Measurements from ENCODE around the gene KLHL33.
A peak's percentile ranks its signal among the peaks of the same experiment; 100 is the strongest.
"Not testable (repeated sequence)": the region's sequence is repeated elsewhere in the genome, so short reads cannot be mapped to it uniquely, and the experiment has no call there.

Gene KLHL33

DNA sequence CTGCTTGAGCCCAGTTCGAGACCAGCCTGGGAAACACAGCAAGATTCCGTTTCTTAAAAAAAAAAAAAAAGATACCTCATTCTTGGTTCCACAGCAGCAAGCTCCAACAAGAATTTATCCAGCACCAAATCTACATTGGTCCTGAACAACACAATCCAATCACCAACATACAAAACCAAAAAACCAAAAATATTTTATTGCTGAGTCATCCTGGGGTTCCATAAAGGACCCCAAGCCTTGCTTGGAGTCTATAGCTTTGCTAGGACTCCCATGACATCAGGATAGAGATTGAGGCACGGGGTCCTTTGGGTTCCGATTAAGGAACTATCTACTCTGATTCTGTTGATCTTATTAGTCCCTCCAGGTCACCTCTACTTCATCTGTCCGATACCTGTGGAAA lies 10.9 kb upstream of the KLHL33 start:
- TF ChIP-seq CTCF (IDR thresholded peaks at IDR 0.05; ENCODE audit: extremely low read depth, insufficient read depth, missing control alignments), result no peak
- in situ Hi-C loops (cut with MboI; ENCODE audit: low pct_unique_long_range_greater_than_20kb, low sequenced_read_pairs, unreplicated experiment), result no loop called here
- no peak for DNase-seq (ENCODE audit: low spot score)

DNA sequence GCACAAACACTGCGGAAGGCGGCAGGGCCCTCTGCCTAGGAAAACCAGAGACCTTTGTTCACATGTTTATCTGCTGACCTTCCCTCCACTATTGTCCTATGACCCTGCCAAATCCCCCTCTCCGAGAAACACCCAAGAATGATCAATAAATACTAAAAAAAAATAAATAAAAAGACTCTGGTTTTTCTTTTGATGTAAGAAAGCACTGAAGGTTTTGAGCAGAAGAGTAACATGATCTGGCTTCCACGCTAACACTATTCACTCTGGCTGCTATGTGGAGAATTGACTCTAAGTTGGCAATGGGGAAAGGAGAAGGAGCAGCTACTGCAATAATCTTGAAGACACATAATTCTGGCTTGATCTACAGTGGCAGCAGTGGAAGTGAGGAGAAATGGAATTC lies 7.7 kb upstream of the KLHL33 start:
- in situ Hi-C loops (cut with MboI; ENCODE audit: low pct_unique_long_range_greater_than_20kb, low sequenced_read_pairs, unreplicated experiment); DNase-seq (ENCODE audit: low spot score): not testable (repeated sequence)

DNA sequence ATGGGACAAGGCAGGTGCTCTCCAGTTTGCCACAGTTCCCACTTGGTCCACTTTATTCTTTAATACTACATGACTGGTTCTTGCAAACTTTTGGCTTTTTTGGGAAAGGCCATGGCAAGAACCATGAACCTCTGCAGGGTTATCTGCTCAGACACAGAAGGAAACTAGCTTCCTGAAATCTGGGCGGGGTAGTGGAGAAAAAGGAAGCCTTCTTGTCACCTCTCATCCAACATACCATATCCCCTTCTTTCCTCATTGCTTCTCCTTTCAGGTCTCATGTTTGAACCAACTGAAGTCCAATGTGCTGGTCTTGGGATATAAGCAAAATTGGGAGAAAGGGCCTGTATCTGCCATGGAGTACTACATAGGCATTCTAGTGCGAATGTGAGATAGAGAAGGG lies 5.5 kb upstream of the KLHL33 start:
- no peak for TF ChIP-seq CTCF (IDR thresholded peaks at IDR 0.05; ENCODE audit: extremely low read depth, insufficient read depth, missing control alignments)
- DNase-seq (ENCODE audit: low spot score), result no peak
- in situ Hi-C loops (cut with MboI; ENCODE audit: low pct_unique_long_range_greater_than_20kb, low sequenced_read_pairs, unreplicated experiment), result no loop called here

DNA sequence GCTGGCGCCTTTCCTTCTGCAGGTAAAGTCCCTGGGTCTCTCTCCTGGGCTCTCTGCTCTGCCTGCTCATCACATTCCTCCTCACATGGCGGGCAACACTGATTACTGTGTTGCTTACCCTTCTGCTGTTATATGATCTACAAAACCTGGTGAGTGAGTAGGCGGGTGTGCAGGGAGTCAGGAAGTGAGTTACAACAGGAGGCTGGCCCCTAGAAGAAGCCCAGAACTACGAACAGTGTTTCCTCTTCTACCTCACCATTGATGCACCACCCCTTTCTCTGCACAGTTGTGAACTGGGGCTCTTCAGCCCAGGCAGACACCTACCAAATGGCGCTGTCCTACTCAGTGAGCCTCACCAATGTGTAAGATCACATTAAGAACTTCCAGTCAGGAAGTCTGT lies 4.9 kb upstream of the KLHL33 start:
- no peak for TF ChIP-seq CTCF (IDR thresholded peaks at IDR 0.05; ENCODE audit: extremely low read depth, insufficient read depth, missing control alignments)
- DNase-seq (ENCODE audit: low spot score), result peak; percentile 58
- in situ Hi-C loops (cut with MboI; ENCODE audit: low pct_unique_long_range_greater_than_20kb, low sequenced_read_pairs, unreplicated experiment), result no loop called here

GRCh38 chr14:20440465-20440864 lies 4.5 kb upstream of the KLHL33 start:
- no peak for DNase-seq (ENCODE audit: low spot score)
- in situ Hi-C loops (cut with MboI; ENCODE audit: low pct_unique_long_range_greater_than_20kb, low sequenced_read_pairs, unreplicated experiment), result no loop called here
- TF ChIP-seq CTCF (IDR thresholded peaks at IDR 0.05; ENCODE audit: extremely low read depth, insufficient read depth, missing control alignments), result no peak

DNA sequence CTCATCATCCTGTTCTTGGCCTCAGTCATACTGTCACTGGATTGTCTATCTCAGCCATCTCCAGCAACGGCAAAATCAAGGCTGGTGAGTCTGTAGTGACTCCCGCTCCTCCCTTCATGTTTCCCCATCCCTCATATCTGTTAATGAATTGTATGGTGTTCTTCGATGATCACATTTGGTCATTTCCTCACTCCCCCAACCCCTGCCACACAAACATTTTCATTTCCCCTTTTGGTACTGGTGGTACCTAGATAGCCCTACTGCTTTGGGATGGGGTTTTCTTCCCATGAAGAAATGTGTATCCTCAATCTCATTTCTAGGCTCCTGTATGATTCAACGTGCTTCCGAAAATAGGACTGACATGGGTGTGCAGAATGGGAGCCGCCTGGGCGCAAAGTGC lies 2.7 kb upstream of the KLHL33 start:
- no peak for DNase-seq (ENCODE audit: low spot score)
- in situ Hi-C loops (cut with MboI; ENCODE audit: low pct_unique_long_range_greater_than_20kb, low sequenced_read_pairs, unreplicated experiment), result no loop called here
- TF ChIP-seq CTCF (IDR thresholded peaks at IDR 0.05; ENCODE audit: extremely low read depth, insufficient read depth, missing control alignments), result no peak

- no peak for DNase-seq (ENCODE audit: low spot score)
- in situ Hi-C loops (cut with MboI; ENCODE audit: low pct_unique_long_range_greater_than_20kb, low sequenced_read_pairs, unreplicated experiment), result no loop called here
- TF ChIP-seq CTCF (IDR thresholded peaks at IDR 0.05; ENCODE audit: extremely low read depth, insufficient read depth, missing control alignments), result no peak
Observed at GRCh38 chr14:20436363-20436755, 393 bp upstream of the KLHL33 start.

Data from GM13977 (cell line).